ENCODE measurements around the gene CPSF2.

DNA sequence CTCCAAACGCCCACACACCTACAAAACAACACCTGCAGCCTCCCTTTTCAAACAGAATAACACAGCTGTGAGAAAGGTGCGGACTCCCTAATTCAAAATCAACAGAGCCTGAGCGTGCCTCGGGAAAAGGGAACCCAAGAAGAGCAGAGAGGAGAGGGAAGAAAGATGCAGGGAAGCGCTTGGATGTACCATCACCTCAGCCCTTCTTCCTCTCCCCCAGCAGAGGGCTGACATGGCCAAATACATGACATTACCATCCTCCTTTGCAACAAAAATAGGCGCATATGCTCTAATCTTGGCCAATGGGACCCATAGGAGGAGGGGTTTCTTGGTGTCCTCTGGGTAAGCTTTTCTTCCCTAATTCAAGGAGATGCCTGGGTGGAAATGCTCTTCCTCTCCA, 78.0 kb downstream of the CPSF2 start:
- no peak for TF ChIP-seq TEAD4 (IDR thresholded peaks at IDR 0.05; ENCODE audit: borderline replicate concordance, insufficient read depth)
- TF ChIP-seq, protein P1, sequence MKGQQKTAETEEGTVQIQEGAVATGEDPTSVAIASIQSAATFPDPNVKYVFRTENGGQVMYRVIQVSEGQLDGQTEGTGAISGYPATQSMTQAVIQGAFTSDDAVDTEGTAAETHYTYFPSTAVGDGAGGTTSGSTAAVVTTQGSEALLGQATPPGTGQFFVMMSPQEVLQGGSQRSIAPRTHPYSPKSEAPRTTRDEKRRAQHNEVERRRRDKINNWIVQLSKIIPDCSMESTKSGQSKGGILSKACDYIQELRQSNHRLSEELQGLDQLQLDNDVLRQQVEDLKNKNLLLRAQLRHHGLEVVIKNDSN (IDR thresholded peaks at IDR 0.05; ENCODE audit: borderline replicate concordance, low read depth), result no peak
- TF ChIP-seq TAF1 (IDR thresholded peaks at IDR 0.05; ENCODE audit: borderline replicate concordance, low read depth, low read length), result no peak
- TF ChIP-seq CTCF (IDR thresholded peaks at IDR 0.05), result 0 out of 2 replicates have a peak, but pooled peaks have one; percentile 7
- TF ChIP-seq EP300 (IDR thresholded peaks at IDR 0.05; ENCODE audit: borderline replicate concordance in 1 of 2, low read depth in 1 of 2, low read length in 1 of 2), result no peak
- TF ChIP-seq PBX3 (IDR thresholded peaks at IDR 0.05), result no peak
- no peak for TF ChIP-seq FOSL2 (IDR thresholded peaks at IDR 0.05; ENCODE audit: borderline replicate concordance, low read depth)
- TF ChIP-seq POLR2AphosphoS5 (IDR thresholded peaks at IDR 0.05; ENCODE audit: low read depth, low read length), result no peak
- TF ChIP-seq, protein P2, sequence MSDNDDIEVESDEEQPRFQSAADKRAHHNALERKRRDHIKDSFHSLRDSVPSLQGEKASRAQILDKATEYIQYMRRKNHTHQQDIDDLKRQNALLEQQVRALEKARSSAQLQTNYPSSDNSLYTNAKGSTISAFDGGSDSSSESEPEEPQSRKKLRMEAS (IDR thresholded peaks at IDR 0.05; ENCODE audit: low read depth), result no peak
- TF ChIP-seq, protein P3, sequence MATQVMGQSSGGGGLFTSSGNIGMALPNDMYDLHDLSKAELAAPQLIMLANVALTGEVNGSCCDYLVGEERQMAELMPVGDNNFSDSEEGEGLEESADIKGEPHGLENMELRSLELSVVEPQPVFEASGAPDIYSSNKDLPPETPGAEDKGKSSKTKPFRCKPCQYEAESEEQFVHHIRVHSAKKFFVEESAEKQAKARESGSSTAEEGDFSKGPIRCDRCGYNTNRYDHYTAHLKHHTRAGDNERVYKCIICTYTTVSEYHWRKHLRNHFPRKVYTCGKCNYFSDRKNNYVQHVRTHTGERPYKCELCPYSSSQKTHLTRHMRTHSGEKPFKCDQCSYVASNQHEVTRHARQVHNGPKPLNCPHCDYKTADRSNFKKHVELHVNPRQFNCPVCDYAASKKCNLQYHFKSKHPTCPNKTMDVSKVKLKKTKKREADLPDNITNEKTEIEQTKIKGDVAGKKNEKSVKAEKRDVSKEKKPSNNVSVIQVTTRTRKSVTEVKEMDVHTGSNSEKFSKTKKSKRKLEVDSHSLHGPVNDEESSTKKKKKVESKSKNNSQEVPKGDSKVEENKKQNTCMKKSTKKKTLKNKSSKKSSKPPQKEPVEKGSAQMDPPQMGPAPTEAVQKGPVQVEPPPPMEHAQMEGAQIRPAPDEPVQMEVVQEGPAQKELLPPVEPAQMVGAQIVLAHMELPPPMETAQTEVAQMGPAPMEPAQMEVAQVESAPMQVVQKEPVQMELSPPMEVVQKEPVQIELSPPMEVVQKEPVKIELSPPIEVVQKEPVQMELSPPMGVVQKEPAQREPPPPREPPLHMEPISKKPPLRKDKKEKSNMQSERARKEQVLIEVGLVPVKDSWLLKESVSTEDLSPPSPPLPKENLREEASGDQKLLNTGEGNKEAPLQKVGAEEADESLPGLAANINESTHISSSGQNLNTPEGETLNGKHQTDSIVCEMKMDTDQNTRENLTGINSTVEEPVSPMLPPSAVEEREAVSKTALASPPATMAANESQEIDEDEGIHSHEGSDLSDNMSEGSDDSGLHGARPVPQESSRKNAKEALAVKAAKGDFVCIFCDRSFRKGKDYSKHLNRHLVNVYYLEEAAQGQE (IDR thresholded peaks at IDR 0.05; ENCODE audit: low read depth, low read length), result no peak
- TF ChIP-seq EZH2phosphoT487 (IDR thresholded peaks at IDR 0.05; ENCODE audit: borderline replicate concordance, low read depth), result no peak
- no peak for TF ChIP-seq JUND (IDR thresholded peaks at IDR 0.05)
- no peak for TF ChIP-seq RXRA (IDR thresholded peaks at IDR 0.05; ENCODE audit: borderline replicate concordance, low read depth)
- TF ChIP-seq USF2 (IDR thresholded peaks at IDR 0.05; ENCODE audit: borderline replicate concordance, low read depth, low read length), result no peak
